ENCODE results near the gene VSNL1. TPM values are rescaled to one million over a fixed set of nuclear protein-coding genes. Genes with fewer than 3 reads are reported as not detected.
A peak's percentile ranks its signal among the peaks of the same experiment; 100 is the strongest.

VSNL1 gene
- total and polyA plus RNA-seq, 2 experiments from 2014 or later, result 0.70 to 1.8 TPM

GRCh38 chr2:17543848-17544247 lies 3.4 kb downstream of the VSNL1 start:
- peak; percentile 43 for DNase-seq

GRCh38 chr2:17544256-17544655 lies 3.8 kb downstream of the VSNL1 start:
- peaks cover 4% of the 10 kb centered on the region for H3F3A ChIP-seq (ENCODE audit: insufficient read depth)
- no peak overlapping the region for H3K4me2 ChIP-seq (ENCODE audit: unreplicated experiment)
- no peaks in the 10 kb centered on the region for H3K27me3 ChIP-seq (replicated peaks; ENCODE audit: insufficient read depth)
- H3K9ac ChIP-seq, result no peak overlapping the region
- in situ Hi-C loops (cut with MboI), result no loop called here
- no peaks in the 10 kb centered on the region for H3K9me3 ChIP-seq (ENCODE audit: low read depth)
- H3K4me1 ChIP-seq (ENCODE audit: insufficient read depth), result peaks cover 10% of the 10 kb centered on the region
- no peaks in the 10 kb centered on the region for H3K9me2 ChIP-seq (ENCODE audit: insufficient read depth)
- H3K36me3 ChIP-seq (ENCODE audit: low read depth), result no peaks in the 10 kb centered on the region
- H4K20me1 ChIP-seq (ENCODE audit: insufficient read depth), result no peaks in the 10 kb centered on the region
- H3K4me3 ChIP-seq, result no peak overlapping the region
- DNase-seq, result peak; percentile 67
- WGBS, 2 experiments (ENCODE audit: low coverage in 1 of 2, low lambda C conversion rate in 2 of 2, missing lambda C conversion rate in 2 of 2), result 78 to 85% methylated on average over 3 of the region's 3 CpGs
- no peak overlapping the region for H3K27ac ChIP-seq
- no peaks in the 10 kb centered on the region for H3K79me2 ChIP-seq (ENCODE audit: insufficient read depth)
- H2AFZ ChIP-seq, result no peak overlapping the region
- TF ChIP-seq EZH2phosphoT487 (IDR thresholded peaks at IDR 0.05; ENCODE audit: insufficient read depth, low read depth), result no peak
- TF ChIP-seq EZH2 (IDR thresholded peaks at IDR 0.05; ENCODE audit: insufficient read depth, poor library complexity, severe bottlenecking), result no peak

More at GRCh38 chr2:17543848-17544247, 3.4 kb downstream of the VSNL1 start:
- H3K27ac ChIP-seq, result no peak overlapping the region
- H3K4me3 ChIP-seq, result no peak overlapping the region
- H3K4me1 ChIP-seq (ENCODE audit: insufficient read depth), result peaks cover 10% of the 10 kb centered on the region
- no peak overlapping the region for H3K4me2 ChIP-seq (ENCODE audit: unreplicated experiment)
- H3K27me3 ChIP-seq (replicated peaks; ENCODE audit: insufficient read depth), result no peaks in the 10 kb centered on the region
- no peak overlapping the region for H3K9ac ChIP-seq
- in situ Hi-C loops (cut with MboI), result no loop called here
- H3K9me3 ChIP-seq (ENCODE audit: low read depth), result no peaks in the 10 kb centered on the region
- H3K9me2 ChIP-seq (ENCODE audit: insufficient read depth), result no peaks in the 10 kb centered on the region
- peaks cover 7% of the 10 kb centered on the region for H3F3A ChIP-seq (ENCODE audit: insufficient read depth)
- TF ChIP-seq EZH2phosphoT487 (IDR thresholded peaks at IDR 0.05; ENCODE audit: insufficient read depth, low read depth) (no peak), EZH2 (IDR thresholded peaks at IDR 0.05; ENCODE audit: insufficient read depth, poor library complexity, severe bottlenecking) (no peak)
- no peaks in the 10 kb centered on the region for H3K79me2 ChIP-seq (ENCODE audit: insufficient read depth)
- no peak overlapping the region for H2AFZ ChIP-seq
- no peaks in the 10 kb centered on the region for H3K36me3 ChIP-seq (ENCODE audit: low read depth)
- H4K20me1 ChIP-seq (ENCODE audit: insufficient read depth), result no peaks in the 10 kb centered on the region

- WGBS, 2 experiments (ENCODE audit: low coverage in 1 of 2, low lambda C conversion rate in 2 of 2, missing lambda C conversion rate in 2 of 2), result 61 to 65% methylated on average over 5 of the region's 5 CpGs
- H3K4me1 ChIP-seq (ENCODE audit: insufficient read depth), result peaks cover 10% of the 10 kb centered on the region; the same call in 1 of the 2 replicates
- H3K27me3 ChIP-seq (replicated peaks; ENCODE audit: insufficient read depth), result no peaks in the 10 kb centered on the region
- H3K9ac ChIP-seq, result no peak overlapping the region
- H4K20me1 ChIP-seq (ENCODE audit: insufficient read depth), result no peaks in the 10 kb centered on the region
- H3F3A ChIP-seq (ENCODE audit: insufficient read depth), result no peaks in the 10 kb centered on the region; the same call in 1 of the 2 replicates
- H3K9me2 ChIP-seq (ENCODE audit: insufficient read depth), result no peaks in the 10 kb centered on the region
- no peak overlapping the region for H3K4me2 ChIP-seq (ENCODE audit: unreplicated experiment)
- H3K9me3 ChIP-seq (ENCODE audit: low read depth), result no peaks in the 10 kb centered on the region
- no peaks in the 10 kb centered on the region for H3K36me3 ChIP-seq (ENCODE audit: low read depth)
- H3K27ac ChIP-seq, result no peak overlapping the region
- no peak overlapping the region for H3K4me3 ChIP-seq
- H3K79me2 ChIP-seq (ENCODE audit: insufficient read depth), result no peaks in the 10 kb centered on the region
- no peak for DNase-seq
- H2AFZ ChIP-seq, result no peak overlapping the region
- in situ Hi-C loops (cut with MboI), result no loop called here
- TF ChIP-seq EZH2phosphoT487 (IDR thresholded peaks at IDR 0.05; ENCODE audit: insufficient read depth, low read depth) (no peak), EZH2 (IDR thresholded peaks at IDR 0.05; ENCODE audit: insufficient read depth, poor library complexity, severe bottlenecking) (no peak)
Measured at GRCh38 chr2:17545680-17546613, 5.5 kb downstream of the VSNL1 start.

GRCh38 chr2:17547237-17547636 lies 6.7 kb downstream of the VSNL1 start:
- H3K9me3 ChIP-seq (ENCODE audit: low read depth), result no peaks in the 10 kb centered on the region
- peaks cover 10% of the 10 kb centered on the region; the same call in 1 of the 2 replicates for H3K4me1 ChIP-seq (ENCODE audit: insufficient read depth)
- H3K4me2 ChIP-seq (ENCODE audit: unreplicated experiment), result no peak overlapping the region
- no peaks in the 10 kb centered on the region for H3K9me2 ChIP-seq (ENCODE audit: insufficient read depth)
- TF ChIP-seq EZH2phosphoT487 (IDR thresholded peaks at IDR 0.05; ENCODE audit: insufficient read depth, low read depth), result no peak
- TF ChIP-seq EZH2 (IDR thresholded peaks at IDR 0.05; ENCODE audit: insufficient read depth, poor library complexity, severe bottlenecking), result no peak
- no peaks in the 10 kb centered on the region for H3K36me3 ChIP-seq (ENCODE audit: low read depth)
- H2AFZ ChIP-seq, result no peak overlapping the region
- in situ Hi-C loops (cut with MboI), result no loop called here
- 49 to 58% methylated on average over 2 of the region's 2 CpGs for WGBS, 2 experiments (ENCODE audit: low coverage in 1 of 2, low lambda C conversion rate in 2 of 2, missing lambda C conversion rate in 2 of 2)
- H3K79me2 ChIP-seq (ENCODE audit: insufficient read depth), result no peaks in the 10 kb centered on the region
- no peak for DNase-seq
- no peaks in the 10 kb centered on the region for H4K20me1 ChIP-seq (ENCODE audit: insufficient read depth)
- H3K9ac ChIP-seq, result no peak overlapping the region
- H3K27ac ChIP-seq, result no peak overlapping the region
- H3K27me3 ChIP-seq (replicated peaks; ENCODE audit: insufficient read depth), result no peaks in the 10 kb centered on the region
- H3F3A ChIP-seq (ENCODE audit: insufficient read depth), result no peaks in the 10 kb centered on the region; the same call in 1 of the 2 replicates
- H3K4me3 ChIP-seq, result no peak overlapping the region

Measured in GM23248 (cell line).